Subcutaneous abdominal adipose tissue (tissue), 5 donors: ENCODE data around the gene MYADML2.

ENCODE experiments used
- H3K27ac ChIP-seq: one replicate; pipeline ENCODE4 v1.7.0; 2013; ENCODE audit warnings: low read depth, mild to moderate bottlenecking, inconsistent platforms, low read length, moderate library complexity
- H3K27me3 ChIP-seq, 5 donors: one replicate each; pipeline ENCODE4 v1.7.0; 2013; ENCODE audit warnings: low read length in 5 of 5, inconsistent platforms in 1 of 5; ENCODE audit not compliant: control insufficient read depth in 5 of 5, insufficient read depth in 4 of 5
- H3K36me3 ChIP-seq, 5 donors: one replicate each; pipeline ENCODE4 v1.7.0; 2013; ENCODE audit warnings: low read length in 5 of 5; ENCODE audit not compliant: control insufficient read depth in 5 of 5, insufficient read depth in 5 of 5
- H3K4me1 ChIP-seq, 5 donors: one replicate each; pipeline ENCODE4 v1.7.0; 2013; ENCODE audit warnings: low read length in 5 of 5, mild to moderate bottlenecking in 3 of 5, moderate library complexity in 1 of 5; ENCODE audit not compliant: control insufficient read depth in 5 of 5, insufficient read depth in 5 of 5
- H3K4me3 ChIP-seq, 5 donors: one replicate each; pipeline ENCODE4 v1.7.0; 2013; ENCODE audit warnings: low read length in 5 of 5, low read depth in 1 of 5
- H3K9ac ChIP-seq, 5 donors: one replicate each; pipeline ENCODE4 v1.7.0; 2013; ENCODE audit warnings: low read length in 5 of 5, mild to moderate bottlenecking in 4 of 5, moderate library complexity in 3 of 5
- H3K9me3 ChIP-seq, 5 donors: one replicate each; pipeline ENCODE4 v1.7.0; 2013; ENCODE audit warnings: low read length in 5 of 5; ENCODE audit not compliant: control insufficient read depth in 5 of 5
- donor health status: healthy.
- donor health status: healthy.
- donor health status: healthy.
- donor health status: healthy.
- donor health status: healthy.

MYADML2 gene

DNA sequence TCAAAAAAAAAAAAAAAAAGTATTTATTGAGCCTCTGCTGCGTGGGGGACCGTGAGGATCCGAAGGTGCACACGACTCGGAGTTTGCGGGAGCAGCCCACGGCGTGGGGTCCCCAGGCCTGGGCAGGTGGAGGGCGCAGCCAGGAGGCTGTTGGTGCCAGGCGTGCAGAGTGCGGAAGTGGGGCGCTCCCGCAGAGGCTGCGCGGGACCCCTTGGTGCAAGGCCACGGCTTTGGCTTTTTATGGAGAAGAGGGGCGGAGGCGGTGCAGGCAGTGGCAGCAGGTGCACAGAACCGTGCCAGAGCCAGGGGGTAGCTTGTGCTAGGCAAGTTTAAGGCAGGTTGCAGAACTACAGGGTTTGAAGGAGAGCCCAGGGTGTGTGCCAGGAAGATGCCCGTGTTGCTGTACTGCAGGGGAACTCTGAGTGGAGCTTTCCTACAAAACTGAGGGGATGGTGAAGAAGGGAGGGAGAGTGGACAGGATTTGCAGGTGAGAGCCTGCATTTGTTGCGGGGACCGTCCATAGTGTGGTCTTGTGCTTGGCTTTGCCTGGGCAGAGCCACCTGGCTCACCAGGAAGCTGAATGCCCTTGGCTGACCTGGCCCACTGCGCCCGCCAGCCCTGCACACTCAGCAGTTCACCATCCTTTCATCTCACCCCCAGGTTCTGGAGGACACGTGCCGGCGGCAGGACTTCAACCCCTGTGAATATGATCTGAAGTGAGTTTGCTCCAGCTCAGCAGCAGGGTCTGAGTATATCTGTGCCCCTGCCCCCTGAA, 31.7 kb upstream of the MYADML2 start:
- H3K27me3 ChIP-seq: no peaks in the 10 kb centered on the region
- H3K4me1 ChIP-seq: peaks cover 0 to 28% (median 23%) of the 10 kb centered on the region in 5 donors
- no peaks in the 10 kb centered on the region for H3K9me3 ChIP-seq
- no peak overlapping the region for H3K9ac ChIP-seq
- H3K36me3 ChIP-seq: peaks cover 0 to 15% (median 12%) of the 10 kb centered on the region in 5 donors
- H3K4me3 ChIP-seq: peak overlapping the region in 4 of 5 donors; percentile 27 to 81 (median 62)
- no peak overlapping the region for H3K27ac ChIP-seq

DNA sequence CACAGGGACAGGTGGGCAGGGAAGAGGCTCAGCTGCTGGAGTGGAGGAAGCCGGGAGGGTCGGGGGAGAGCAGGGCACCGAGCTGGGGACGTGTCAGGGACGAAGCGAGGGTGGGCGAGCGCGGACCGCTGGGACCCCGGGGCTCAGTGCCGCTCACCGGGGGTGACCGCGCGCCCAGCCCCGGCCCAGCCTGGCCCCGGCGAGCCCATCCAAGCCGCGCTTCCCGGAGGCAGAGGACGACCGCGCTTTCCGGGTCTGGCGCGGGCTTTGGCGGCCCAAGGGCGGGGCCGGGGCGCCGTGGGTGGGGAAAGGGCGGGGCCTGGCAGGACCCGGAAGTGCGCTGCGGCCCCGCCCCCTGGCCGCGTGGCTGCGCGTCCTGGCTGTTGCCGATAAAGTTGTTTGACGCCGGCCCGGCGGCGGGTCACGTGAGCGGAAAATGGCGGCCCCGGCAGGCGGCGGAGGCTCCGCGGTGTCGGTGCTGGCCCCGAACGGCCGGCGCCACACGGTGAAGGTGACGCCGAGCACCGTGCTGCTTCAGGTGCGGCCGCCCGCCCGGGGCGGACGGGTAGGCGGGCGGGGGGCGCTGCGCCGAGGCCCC, 30.3 kb upstream of the MYADML2 start, which contains the start of gene ASPSCR1:
Gene ASPSCR1 (plus strand): TSS at position 419 of the 598 bp plus-strand sequence. CDS start 18 bp downstream, at position 437.
- Histone ChIP-seq H3K36me3 (peaks cover 0 to 14% (median 10%) of the 10 kb centered on the region in 5 donors), H3K27me3 (peaks cover 0 to 3% (median 0%) of the 10 kb centered on the region in 5 donors), H3K4me3 (peak within 1 kb of the TSS; percentile 71 to 81 (median 75)), H3K9ac (peak within 1 kb of the TSS in 4 of 5 donors; percentile 80 to 82 (median 82)), H3K4me1 (peaks cover 0 to 21% (median 16%) of the 10 kb centered on the region in 5 donors), H3K9me3 (peaks cover 0 to 3% (median 2%) of the 10 kb centered on the region in 5 donors), H3K27ac (peak within 1 kb of the TSS; percentile 50)

DNA sequence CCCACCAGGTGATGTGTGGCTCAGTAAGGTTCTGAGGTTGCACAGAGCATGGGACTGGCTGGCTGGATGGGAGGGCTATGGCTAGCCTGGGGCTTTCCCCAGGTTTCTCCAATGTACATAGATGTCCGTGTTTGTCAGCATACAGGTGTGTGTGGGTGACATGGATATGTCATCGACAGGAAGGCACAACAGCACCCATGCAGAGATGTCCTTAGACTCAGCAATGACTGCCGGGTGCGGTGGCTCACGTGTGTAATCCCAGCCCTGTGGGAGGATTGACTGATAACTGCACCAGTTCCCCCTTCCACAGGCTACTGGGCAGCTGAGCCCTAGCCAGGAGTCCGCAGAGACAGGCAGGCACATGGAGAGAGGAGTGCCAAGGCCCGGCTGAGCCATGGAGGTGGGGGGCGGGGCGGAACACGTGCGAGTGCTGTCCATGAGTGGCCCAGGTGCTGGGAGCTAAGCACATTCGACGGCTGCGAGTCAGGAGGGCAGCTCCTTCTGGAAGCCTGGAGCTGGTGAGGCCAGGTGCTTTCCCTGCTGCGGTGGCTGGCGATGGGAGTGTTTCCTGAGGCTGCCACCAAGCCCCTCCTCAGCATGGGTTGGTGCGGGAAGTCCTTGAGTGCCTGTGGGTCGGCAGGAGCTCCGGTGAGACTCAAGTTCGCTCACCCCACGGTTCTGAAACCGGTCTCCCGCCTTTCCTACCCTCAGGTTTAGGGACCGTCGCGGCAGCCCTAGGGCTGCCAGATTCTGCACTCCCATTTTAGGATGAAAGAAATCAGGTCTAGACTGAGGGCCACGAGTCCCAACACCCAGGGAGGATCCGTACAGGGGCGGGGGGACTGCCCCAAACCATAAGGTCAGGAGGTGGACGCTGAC, 29.5 kb upstream of the MYADML2 start:
- Histone ChIP-seq H3K36me3 (peaks cover 0 to 12% (median 7%) of the 10 kb centered on the region in 5 donors), H3K27ac (peak overlapping the region; percentile 50), H3K9ac (peak overlapping the region in 4 of 5 donors; percentile 70 to 82 (median 76)), H3K4me3 (peak overlapping the region; percentile 71 to 81 (median 75)), H3K9me3 (peaks cover 0 to 3% (median 2%) of the 10 kb centered on the region in 5 donors), H3K27me3 (peaks cover 0 to 3% (median 0%) of the 10 kb centered on the region in 5 donors), H3K4me1 (peaks cover 0 to 21% (median 16%) of the 10 kb centered on the region in 5 donors)

DNA sequence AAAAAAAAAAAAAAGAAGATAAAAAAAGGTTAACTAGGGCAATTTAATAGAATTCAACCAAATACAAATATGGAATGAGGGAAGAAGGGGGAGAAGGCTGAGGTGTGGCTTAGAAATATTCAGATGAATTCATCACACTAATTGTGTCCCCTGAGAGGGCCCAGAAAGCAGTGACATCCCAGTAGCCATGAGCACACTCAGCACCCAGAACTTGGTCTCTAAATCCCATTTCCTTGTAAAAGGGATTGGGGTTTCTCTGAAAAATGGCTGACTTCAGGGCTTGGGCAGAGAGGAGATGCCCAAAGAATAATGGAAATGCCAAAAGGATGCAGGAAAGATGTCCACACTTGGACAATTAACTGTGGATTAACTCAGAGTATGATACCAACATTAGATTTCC, 26.4 kb upstream of the MYADML2 start:
- Histone ChIP-seq H3K4me1 (peaks cover 0 to 16% (median 13%) of the 10 kb centered on the region in 5 donors), H3K27me3 (peaks cover 0 to 7% (median 3%) of the 10 kb centered on the region in 5 donors), H3K27ac (no peak overlapping the region), H3K4me3 (no peak overlapping the region), H3K36me3 (no peaks in the 10 kb centered on the region), H3K9me3 (peaks cover 0 to 3% (median 2%) of the 10 kb centered on the region in 5 donors), H3K9ac (no peak overlapping the region)

DNA sequence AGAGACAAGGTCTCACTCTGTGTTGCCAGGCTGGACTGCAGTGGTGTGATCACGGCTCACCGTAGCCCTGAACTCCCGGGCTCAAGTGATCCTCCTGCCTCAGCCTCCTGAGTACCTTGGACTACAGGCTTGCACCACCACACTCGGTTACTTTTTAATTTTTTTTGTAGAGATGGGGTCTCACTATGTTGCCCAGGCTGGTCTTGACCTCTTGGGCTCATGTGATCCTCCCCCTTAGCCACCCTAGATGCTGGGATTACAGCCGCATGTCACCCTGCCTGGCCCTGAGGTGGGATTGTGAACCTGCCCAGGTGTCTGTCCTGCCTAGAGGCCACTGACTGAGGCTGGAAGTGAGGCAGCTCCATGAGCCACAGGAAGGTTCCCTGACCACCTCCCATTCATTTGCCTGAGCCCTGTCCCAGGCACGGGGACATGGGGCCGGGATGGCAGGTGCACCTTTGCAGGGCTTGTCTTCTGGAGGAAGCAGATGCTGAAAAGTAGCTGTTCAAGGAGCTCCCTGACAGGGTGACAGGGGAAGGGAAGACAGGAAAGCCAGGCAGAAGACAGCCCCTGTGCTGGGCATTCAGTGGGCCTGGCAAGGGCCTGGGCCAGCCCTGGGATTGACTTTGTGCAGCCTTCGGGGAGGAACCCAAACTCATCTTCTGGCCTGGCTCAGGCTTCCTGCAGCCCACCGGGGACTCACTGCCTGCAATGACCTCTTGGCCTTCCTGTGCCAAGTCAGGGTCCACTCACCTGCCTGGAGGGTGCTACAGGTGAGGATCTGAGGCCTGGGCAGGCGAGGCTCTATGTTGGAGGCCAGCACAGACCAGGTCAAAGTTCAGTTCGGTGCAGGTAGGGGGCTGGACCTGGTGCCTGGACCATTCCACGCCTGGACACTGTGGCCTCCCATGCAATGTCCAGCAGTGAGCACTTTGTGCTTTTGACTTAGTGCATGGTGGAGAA, 22.1 kb upstream of the MYADML2 start:
- Histone ChIP-seq H3K4me1 (peaks cover 0 to 23% (median 22%) of the 10 kb centered on the region in 5 donors), H3K9me3 (peaks cover 0 to 3% (median 2%) of the 10 kb centered on the region in 5 donors), H3K9ac (no peak overlapping the region), H3K4me3 (no peak overlapping the region), H3K36me3 (no peaks in the 10 kb centered on the region), H3K27ac (no peak overlapping the region), H3K27me3 (peaks cover 0 to 16% (median 8%) of the 10 kb centered on the region in 5 donors)

DNA sequence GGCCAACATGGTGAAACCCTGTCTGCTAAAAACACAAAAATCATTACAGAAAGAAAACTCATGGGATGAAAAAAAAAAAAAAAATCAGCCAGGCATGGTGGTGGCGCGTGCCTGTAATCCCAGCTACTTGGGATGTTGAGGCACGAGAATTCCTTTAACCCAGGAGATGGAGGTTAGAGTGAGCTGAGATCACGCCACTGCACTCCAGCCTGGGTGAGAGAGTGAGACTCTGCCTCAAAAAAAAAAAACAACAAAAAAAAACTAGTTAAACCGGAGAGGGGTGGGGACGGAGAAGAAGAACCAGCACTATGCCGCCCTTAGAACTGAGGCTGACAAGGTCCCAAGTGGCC, 21.3 kb upstream of the MYADML2 start:
- peaks cover 3 to 23% (median 11%) of the 10 kb centered on the region in 5 donors for H3K27me3 ChIP-seq

DNA sequence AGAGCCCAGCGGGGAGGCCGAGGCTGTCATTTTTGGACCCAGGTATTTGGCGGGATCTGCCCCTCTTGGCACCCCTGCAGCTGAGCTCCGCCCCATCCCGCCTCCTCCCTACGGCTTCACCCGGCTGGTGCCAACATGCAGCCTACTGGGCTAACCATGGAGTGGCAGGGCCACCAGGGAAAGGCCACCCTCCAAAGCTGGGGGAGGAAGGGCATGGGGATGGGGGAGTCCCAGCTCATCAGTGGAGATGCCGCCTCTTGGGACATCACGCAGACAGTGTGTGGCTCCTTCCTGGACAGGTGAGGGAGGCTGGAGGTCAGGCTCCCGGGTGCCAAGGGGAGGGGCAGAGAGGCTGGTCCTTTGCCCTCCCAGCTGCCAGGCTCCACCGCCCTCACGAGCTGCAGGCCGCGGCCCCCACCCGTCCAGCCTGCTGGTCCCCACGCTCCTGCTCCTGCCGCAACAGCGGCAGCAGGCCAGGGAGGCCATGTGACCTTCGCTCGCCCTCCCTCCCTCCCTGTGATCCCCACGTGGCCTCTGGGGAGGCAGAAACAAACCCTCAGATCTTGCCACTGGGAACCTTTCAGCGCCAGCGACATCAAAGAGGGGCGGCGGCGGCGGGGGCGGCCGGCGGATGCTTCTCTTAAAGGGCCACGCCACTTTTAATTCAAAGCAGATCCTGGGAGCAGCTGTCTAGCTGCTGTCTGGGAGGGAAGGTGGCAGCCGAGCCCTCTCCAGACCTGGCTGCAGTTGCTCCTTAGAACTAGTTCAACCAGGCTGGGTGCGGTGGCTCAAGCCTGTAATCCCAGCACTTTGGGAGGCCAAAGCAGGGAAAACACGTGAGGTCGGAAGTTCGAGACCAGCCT, 20.7 kb upstream of the MYADML2 start:
- H3K27ac ChIP-seq: no peak overlapping the region
- H3K4me1 ChIP-seq: peaks cover 0 to 23% (median 22%) of the 10 kb centered on the region in 5 donors
- H3K9ac ChIP-seq: no peak overlapping the region
- H3K27me3 ChIP-seq: peaks cover 4 to 30% (median 16%) of the 10 kb centered on the region in 5 donors
- H3K36me3 ChIP-seq: no peaks in the 10 kb centered on the region
- H3K9me3 ChIP-seq: no peaks in the 10 kb centered on the region
- H3K4me3 ChIP-seq: peak overlapping the region in 1 of 5 donors; percentile 26

More for the DNA sequence above, 21.3 kb upstream of the MYADML2 start:
- no peaks in the 10 kb centered on the region for H3K36me3 ChIP-seq
- no peak overlapping the region for H3K27ac ChIP-seq
- peaks cover 0 to 23% (median 22%) of the 10 kb centered on the region in 5 donors for H3K4me1 ChIP-seq
- no peak overlapping the region for H3K9ac ChIP-seq
- peaks cover 0 to under 1% (median under 1%) of the 10 kb centered on the region in 5 donors for H3K9me3 ChIP-seq
- no peak overlapping the region for H3K4me3 ChIP-seq

DNA sequence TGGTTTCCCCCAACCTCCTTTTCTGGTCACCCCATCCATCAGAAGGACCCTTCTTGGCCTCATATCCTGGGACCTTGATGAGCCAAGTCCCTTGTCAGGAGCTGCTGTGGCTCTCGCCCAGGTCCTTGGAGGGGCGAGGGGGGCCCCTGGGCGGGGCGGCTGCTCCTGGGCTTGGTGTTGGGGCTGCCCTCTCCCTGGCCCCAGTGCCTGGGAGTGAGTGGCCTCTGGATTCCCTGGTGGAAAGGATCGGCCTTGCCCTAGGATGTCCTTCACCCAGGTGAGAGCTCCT, 20.2 kb upstream of the MYADML2 start:
- peaks cover 0 to 23% (median 22%) of the 10 kb centered on the region in 5 donors for H3K4me1 ChIP-seq
- H3K27me3 ChIP-seq: peaks cover 7 to 35% (median 22%) of the 10 kb centered on the region in 5 donors
- H3K9ac ChIP-seq: no peak overlapping the region
- H3K4me3 ChIP-seq: no peak overlapping the region
- no peaks in the 10 kb centered on the region for H3K9me3 ChIP-seq
- no peaks in the 10 kb centered on the region for H3K36me3 ChIP-seq
- H3K27ac ChIP-seq: no peak overlapping the region
